ENCODE measurements around the gene TOM1.
A peak's percentile ranks its signal among the peaks of the same experiment; 100 is the strongest.

Gene TOM1

GRCh38 chr22:35299673-35300499 is at the start of gene TOM1:
TOM1 (plus strand) TSS chr22:35299894; CDS start chr22:35299929, 35 bp downstream.
- no peaks in the 10 kb centered on the region for H3K36me3 ChIP-seq (ENCODE audit: insufficient read depth)
- H3K79me2 ChIP-seq (ENCODE audit: insufficient read depth, low read depth) = no peaks in the 10 kb centered on the region
- H3K4me2 ChIP-seq = peak within 1 kb of the TSS; percentile 70
- TF ChIP-seq, protein P1, sequence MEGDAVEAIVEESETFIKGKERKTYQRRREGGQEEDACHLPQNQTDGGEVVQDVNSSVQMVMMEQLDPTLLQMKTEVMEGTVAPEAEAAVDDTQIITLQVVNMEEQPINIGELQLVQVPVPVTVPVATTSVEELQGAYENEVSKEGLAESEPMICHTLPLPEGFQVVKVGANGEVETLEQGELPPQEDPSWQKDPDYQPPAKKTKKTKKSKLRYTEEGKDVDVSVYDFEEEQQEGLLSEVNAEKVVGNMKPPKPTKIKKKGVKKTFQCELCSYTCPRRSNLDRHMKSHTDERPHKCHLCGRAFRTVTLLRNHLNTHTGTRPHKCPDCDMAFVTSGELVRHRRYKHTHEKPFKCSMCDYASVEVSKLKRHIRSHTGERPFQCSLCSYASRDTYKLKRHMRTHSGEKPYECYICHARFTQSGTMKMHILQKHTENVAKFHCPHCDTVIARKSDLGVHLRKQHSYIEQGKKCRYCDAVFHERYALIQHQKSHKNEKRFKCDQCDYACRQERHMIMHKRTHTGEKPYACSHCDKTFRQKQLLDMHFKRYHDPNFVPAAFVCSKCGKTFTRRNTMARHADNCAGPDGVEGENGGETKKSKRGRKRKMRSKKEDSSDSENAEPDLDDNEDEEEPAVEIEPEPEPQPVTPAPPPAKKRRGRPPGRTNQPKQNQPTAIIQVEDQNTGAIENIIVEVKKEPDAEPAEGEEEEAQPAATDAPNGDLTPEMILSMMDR (conservative IDR thresholded peaks at IDR 0.05; ENCODE audit: low read depth, low read length) = no peak
- H3K27me3 ChIP-seq (ENCODE audit: insufficient read depth, low read depth) = no peaks in the 10 kb centered on the region
- peak within 1 kb of the TSS; percentile 73 for H2AFZ ChIP-seq (ENCODE audit: low read depth)
- H4K20me1 ChIP-seq (ENCODE audit: insufficient read depth) = no peaks in the 10 kb centered on the region
- H3K9ac ChIP-seq = peak within 1 kb of the TSS; percentile 56; the same call in 1 of the 2 replicates
- H3K27ac ChIP-seq = peak within 1 kb of the TSS; percentile 40
- H3K4me3 ChIP-seq (IDR thresholded peaks at IDR 0.05; ENCODE audit: insufficient read depth, low read depth, low read length) = no peak within 1 kb of the TSS
- peaks cover 26% of the 10 kb centered on the region for H3K4me1 ChIP-seq (ENCODE audit: low read depth, poor library complexity, severe bottlenecking)

DNA sequence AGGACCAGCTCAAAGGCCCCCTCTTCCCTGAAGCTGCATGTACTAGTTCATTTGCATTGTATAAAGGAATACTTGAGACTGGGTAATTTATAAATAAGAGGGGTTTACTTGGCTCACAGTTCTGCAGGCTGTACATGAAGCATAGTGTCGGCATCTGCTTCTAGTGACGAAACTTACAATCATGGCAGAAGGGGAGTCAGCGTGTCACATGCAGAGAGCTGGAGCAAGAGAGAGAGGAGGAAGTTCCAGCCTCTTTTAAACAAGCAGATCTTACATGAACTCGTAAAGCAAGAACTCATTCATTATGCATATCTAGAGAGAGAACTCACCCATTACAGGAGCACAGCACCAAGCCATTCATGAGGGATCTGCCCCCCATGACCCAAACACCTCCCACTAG is 49.5 kb upstream of the TOM1 start:
- no peak overlapping the region for H2AFZ ChIP-seq (ENCODE audit: low read depth)
- H3K9ac ChIP-seq = no peak overlapping the region
- no peak overlapping the region for H3K4me2 ChIP-seq
- no peaks in the 10 kb centered on the region for H3K79me2 ChIP-seq (ENCODE audit: insufficient read depth, low read depth)
- no peak overlapping the region for H3K4me3 ChIP-seq (IDR thresholded peaks at IDR 0.05; ENCODE audit: insufficient read depth, low read depth, low read length)
- no peaks in the 10 kb centered on the region for H3K36me3 ChIP-seq (ENCODE audit: insufficient read depth)
- H3K27me3 ChIP-seq (ENCODE audit: insufficient read depth, low read depth) = no peaks in the 10 kb centered on the region
- H3K4me1 ChIP-seq (ENCODE audit: low read depth, poor library complexity, severe bottlenecking) = no peaks in the 10 kb centered on the region
- H4K20me1 ChIP-seq (ENCODE audit: insufficient read depth) = no peaks in the 10 kb centered on the region
- TF ChIP-seq, protein P1 (conservative IDR thresholded peaks at IDR 0.05; ENCODE audit: low read depth, low read length) = no peak
- H3K27ac ChIP-seq = no peak overlapping the region

- H3K4me2 ChIP-seq = no peak overlapping the region
- no peak overlapping the region for H3K4me3 ChIP-seq (IDR thresholded peaks at IDR 0.05; ENCODE audit: insufficient read depth, low read depth, low read length)
- H3K79me2 ChIP-seq (ENCODE audit: insufficient read depth, low read depth) = peaks cover 10% of the 10 kb centered on the region
- H4K20me1 ChIP-seq (ENCODE audit: insufficient read depth) = no peaks in the 10 kb centered on the region
- no peak overlapping the region for H3K27ac ChIP-seq
- no peaks in the 10 kb centered on the region for H3K27me3 ChIP-seq (ENCODE audit: insufficient read depth, low read depth)
- H3K36me3 ChIP-seq (ENCODE audit: insufficient read depth) = no peaks in the 10 kb centered on the region
- TF ChIP-seq, protein P1 (conservative IDR thresholded peaks at IDR 0.05; ENCODE audit: low read depth, low read length) = no peak
- no peak overlapping the region for H3K9ac ChIP-seq
- H2AFZ ChIP-seq (ENCODE audit: low read depth) = no peak overlapping the region
- H3K4me1 ChIP-seq (ENCODE audit: low read depth, poor library complexity, severe bottlenecking) = peaks cover 14% of the 10 kb centered on the region
Observed at GRCh38 chr22:35253946-35254345, 45.7 kb upstream of the TOM1 start.

- Histone ChIP-seq H2AFZ (ENCODE audit: low read depth) (peak overlapping the region; percentile 100), H3K36me3 (ENCODE audit: insufficient read depth) (no peaks in the 10 kb centered on the region), H3K79me2 (ENCODE audit: insufficient read depth, low read depth) (peaks cover 18% of the 10 kb centered on the region), H4K20me1 (ENCODE audit: insufficient read depth) (no peaks in the 10 kb centered on the region), H3K9ac (peak overlapping the region; percentile 99; the same call in 1 of the 2 replicates), H3K4me3 (IDR thresholded peaks at IDR 0.05; ENCODE audit: insufficient read depth, low read depth, low read length) (no peak overlapping the region), H3K27ac (peak overlapping the region; percentile 85), H3K4me2 (peak overlapping the region; percentile 88), H3K4me1 (ENCODE audit: low read depth, poor library complexity, severe bottlenecking) (peaks cover 18% of the 10 kb centered on the region), H3K27me3 (ENCODE audit: insufficient read depth, low read depth) (no peaks in the 10 kb centered on the region)
- TF ChIP-seq, protein P1 (conservative IDR thresholded peaks at IDR 0.05; ENCODE audit: low read depth, low read length) = no peak
Observed at GRCh38 chr22:35257002-35257320, 42.7 kb upstream of the TOM1 start.
